T-cell (primary cell): Measurements from ENCODE around the gene SYNDIG1. TPM values are rescaled to one million over a fixed set of nuclear protein-coding genes. Genes with fewer than 3 reads are reported as not detected.

ENCODE experiments used
- ATAC-seq, 4 experiments: fragments of 200-7000 bp in 3 of 4; fragments of 150-1000 bp in 1 of 4; cut with Tn5 transposase; replicated peaks in 1 of 4; 1 replicate in 3 of 4; 2 replicates in 1 of 4; pipeline ENCODE4 v1.10.0; 2021; ENCODE audit warnings: moderate library complexity in 3 of 4, mild to moderate bottlenecking in 2 of 4, moderate number of reproducible peaks in 1 of 4
- CTCF ChIA-PET, 2 donors: fragments of 300-600 bp; sonication (Branson Sonifier 250); formaldehyde crosslinking; loops; one replicate each; lab custom pipeline; 2022; ENCODE audit warnings: antibody characterized with exemption in 2 of 2; lab: Charles Lee
- POLR2A ChIA-PET, 2 donors: fragments of 300-600 bp; sonication (Branson Sonifier 250); formaldehyde crosslinking; loops; one replicate each; lab custom pipeline; 2022; ENCODE audit warnings: antibody characterized with exemption in 2 of 2; lab: Charles Lee
- DNase-seq, 35 experiments: peaks; one replicate each; pipeline versions ENCODE4 v3.0.0 to v3.0.0-alpha.2; 2013 to 2023
- H3K27ac ChIP-seq: one replicate; pipeline ENCODE4 v1.5.1; 2013; ENCODE audit warnings: low read length
- H3K27me3 ChIP-seq, 2 experiments: replicated peaks in 1 of 2; 1 replicate in 1 of 2; 2 replicates in 1 of 2; pipeline versions ENCODE4 v1.6.1 to v1.7.0; 2013; ENCODE audit warnings: low read length in 1 of 2, mixed read lengths in 1 of 2; ENCODE audit not compliant: control insufficient read depth in 2 of 2, insufficient read depth in 2 of 2; ENCODE audit errors: extremely low read depth in 1 of 2
- H3K36me3 ChIP-seq, 2 donors: 1 replicate in 1 of 2; 2 replicates in 1 of 2; pipeline versions ENCODE4 v1.6.1 to v1.7.0; 2013; ENCODE audit warnings: low read length in 1 of 2; ENCODE audit not compliant: control insufficient read depth in 2 of 2, insufficient read depth in 1 of 2; ENCODE audit errors: extremely low read depth in 1 of 2
- H3K4me1 ChIP-seq, 2 experiments: 1 replicate in 1 of 2; 2 replicates in 1 of 2; pipeline versions ENCODE4 v1.6.1 to v1.7.0; 2013; ENCODE audit warnings: low read length in 2 of 2, mixed read lengths in 1 of 2; ENCODE audit not compliant: insufficient read depth in 2 of 2, control insufficient read depth in 1 of 2; ENCODE audit errors: extremely low read depth in 1 of 2
- H3K4me3 ChIP-seq, 2 donors: 1 replicate in 1 of 2; 2 replicates in 1 of 2; pipeline versions ENCODE4 v1.5.1 to v1.7.0; 2013; ENCODE audit warnings: mild to moderate bottlenecking in 2 of 2, low read length in 1 of 2, moderate library complexity in 1 of 2; ENCODE audit not compliant: control insufficient read depth in 1 of 2; ENCODE audit errors: extremely low read depth in 1 of 2
- H3K9me3 ChIP-seq: 2 replicates; pipeline ENCODE4 v1.7.0; 2013
- H3K27ac Mint-ChIP-seq, 2 donors: one replicate each; pipeline ENCODE4 v1.8.0; 2020 to 2021; ENCODE audit warnings: mild to moderate bottlenecking in 2 of 2, mixed read lengths in 2 of 2
- H3K27me3 Mint-ChIP-seq, 2 donors: one replicate each; pipeline ENCODE4 v1.8.0; 2021 to 2022; ENCODE audit warnings: mixed read lengths in 2 of 2
- H3K36me3 Mint-ChIP-seq: one replicate; pipeline ENCODE4 v1.8.0; 2021; ENCODE audit warnings: mixed read lengths
- H3K4me1 Mint-ChIP-seq, 3 donors: one replicate each; pipeline ENCODE4 v1.8.0; 2020 to 2022; ENCODE audit warnings: mixed read lengths in 3 of 3, mild to moderate bottlenecking in 1 of 3
- H3K4me3 Mint-ChIP-seq, 3 donors: one replicate each; pipeline ENCODE4 v1.8.0; 2020 to 2022; ENCODE audit warnings: mild to moderate bottlenecking in 3 of 3, mixed read lengths in 3 of 3, moderate library complexity in 3 of 3
- H3K9me3 Mint-ChIP-seq, 3 donors: one replicate each; pipeline ENCODE4 v1.8.0; 2020 to 2022; ENCODE audit warnings: mixed read lengths in 3 of 3
- WGBS: methylation state at CpG from one replicate; pipeline ENCODE4 v1.1.5; 2013; ENCODE audit warnings: missing lambda C conversion rate; ENCODE audit not compliant: insufficient coverage; 5-methylcytosine and 5-hydroxymethylcytosine counted together
- total RNA-seq, 35 experiments: library from RNA in 6 of 35; stranded (reverse) in 6 of 35; fragments of 120-200 nt in 1 of 35; gene quantifications; one replicate each; pipeline versions ENCODE4 v1.2.1 to v1.2.4 and lab custom pipeline; 2013 to 2026

The SYNDIG1 gene
- total RNA-seq, 5 donors from 2014 or later (not counting 1 experiment from before 2014, with no cell fraction given) = not detected

GRCh38 chr20:24444526-24445190 lies 24.8 kb upstream of the SYNDIG1 start:
- ChIA-PET POLR2A (no interaction called here), CTCF (interaction anchor here in 1 of 2 donors (0.6 kb wide), 1 partner anchor 47 kb away, joined by 3 read pairs; no protein-coding TSS in a partner anchor)
- Histone ChIP-seq H3K4me3 (no peak overlapping the region), H3K36me3 (no peaks in the 10 kb centered on the region), H3K27ac (no peak overlapping the region), H3K4me1 (peaks cover 0 to 4% of the 10 kb centered on the region in 2 experiments), H3K27me3 (peaks cover 0 to 11% of the 10 kb centered on the region in 2 experiments), H3K9me3 (no peaks in the 10 kb centered on the region)
- Mint-ChIP-seq H3K27ac (no peak overlapping the region), H3K9me3 (no peaks in the 10 kb centered on the region), H3K36me3 (no peaks in the 10 kb centered on the region), H3K27me3 (peaks cover 0 to 2% of the 10 kb centered on the region in 2 donors), H3K4me1 (peaks cover 0 to 6% (median 0%) of the 10 kb centered on the region in 3 donors), H3K4me3 (no peak overlapping the region)
- ATAC-seq (no peak), DNase-seq (no peak)
- WGBS = 82% methylated on average over 4 of the region's 7 CpGs

DNA sequence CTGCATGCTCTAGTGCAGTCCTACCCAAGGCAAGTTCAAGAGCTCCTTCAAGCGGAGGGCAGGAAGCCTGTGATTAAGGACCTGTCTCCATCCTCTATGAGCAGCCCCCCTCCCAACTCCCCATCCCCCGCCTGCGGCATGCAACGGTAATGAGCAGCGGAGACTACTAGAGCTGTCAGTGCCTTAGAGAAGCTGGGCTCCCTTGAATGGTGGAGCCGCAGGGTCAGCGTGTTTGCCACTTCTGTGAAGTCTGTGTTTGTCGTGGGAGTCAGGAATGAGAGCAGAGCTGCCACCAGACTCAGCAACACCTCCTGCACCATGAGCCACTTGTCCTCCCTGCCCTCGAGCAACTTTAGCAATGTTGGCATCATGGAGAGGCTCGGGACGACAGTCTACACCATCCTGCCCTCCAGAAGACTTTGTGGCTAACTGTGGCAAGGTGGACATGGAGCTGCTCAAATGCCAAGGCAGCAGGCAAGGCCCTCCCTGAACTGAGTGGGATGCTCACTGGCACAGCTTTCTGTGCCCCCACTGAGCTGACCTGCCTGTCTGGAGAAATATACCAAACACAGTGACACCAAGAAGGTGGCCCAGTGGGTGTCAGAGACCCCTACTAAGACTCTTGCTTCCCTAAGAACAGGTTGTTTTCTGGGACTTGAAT lies 23.8 kb upstream of the SYNDIG1 start:
- no peaks in the 10 kb centered on the region for H3K9me3 Mint-ChIP-seq
- H3K27ac ChIP-seq = no peak overlapping the region
- no peak overlapping the region for H3K4me3 ChIP-seq
- H3K4me1 Mint-ChIP-seq = peaks cover 0 to 6% (median 0%) of the 10 kb centered on the region in 3 donors
- no peak for DNase-seq
- CTCF ChIA-PET = no interaction called here
- H3K36me3 Mint-ChIP-seq = no peaks in the 10 kb centered on the region
- no peak for ATAC-seq
- H3K27ac Mint-ChIP-seq = no peak overlapping the region
- no peaks in the 10 kb centered on the region for H3K9me3 ChIP-seq
- no peak overlapping the region for H3K4me3 Mint-ChIP-seq
- WGBS = 64% methylated on average over 9 of the region's 11 CpGs
- POLR2A ChIA-PET = no interaction called here
- H3K36me3 ChIP-seq = no peaks in the 10 kb centered on the region
- peaks cover 0 to 2% of the 10 kb centered on the region in 2 donors for H3K27me3 Mint-ChIP-seq
- peaks cover 0 to 4% of the 10 kb centered on the region in 2 experiments for H3K4me1 ChIP-seq
- peaks cover 0 to 11% of the 10 kb centered on the region in 2 experiments for H3K27me3 ChIP-seq

DNA sequence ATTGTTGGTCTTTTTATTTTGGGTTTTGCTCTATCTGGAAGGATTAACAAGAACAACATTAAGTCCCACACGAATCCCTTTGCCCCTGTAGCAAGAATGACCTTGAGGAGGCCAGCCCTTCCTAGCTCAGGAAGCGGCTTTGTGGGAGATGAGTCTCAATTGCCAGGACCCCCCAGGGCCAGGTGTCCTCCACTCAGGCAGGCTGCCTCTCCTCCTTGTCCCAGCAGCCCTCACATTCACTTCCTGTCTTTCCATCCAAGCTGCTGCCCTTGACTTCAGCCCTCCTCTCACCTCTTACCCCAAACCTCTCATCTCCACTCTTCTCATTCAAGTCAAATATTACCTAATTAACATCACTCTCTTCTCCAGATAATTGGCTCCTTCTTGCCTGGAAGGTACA lies 22.6 kb upstream of the SYNDIG1 start:
- no peak overlapping the region for H3K4me3 Mint-ChIP-seq

DNA sequence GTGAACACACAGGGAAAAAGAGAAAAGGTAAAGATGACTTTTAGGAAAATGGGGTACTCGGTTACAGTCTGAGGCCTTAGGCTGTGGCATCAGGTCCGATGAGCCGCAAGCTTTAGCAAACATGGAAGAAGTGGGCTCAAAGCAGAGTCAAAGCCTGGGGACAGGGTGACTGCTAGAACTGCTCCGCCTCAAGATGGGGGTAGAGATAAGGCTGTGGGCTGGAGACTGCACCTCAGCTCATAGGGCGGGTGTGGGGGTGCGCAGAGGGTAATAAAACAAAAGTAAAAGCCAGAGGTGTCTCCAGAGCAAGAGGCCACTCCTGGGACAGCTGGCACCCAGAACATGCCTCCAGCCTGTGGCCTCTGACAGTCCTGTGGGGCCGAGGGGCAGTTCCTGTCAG lies 21.3 kb upstream of the SYNDIG1 start:
- Mint-ChIP-seq H3K4me1 (peaks cover 0 to 14% (median 0%) of the 10 kb centered on the region in 3 donors), H3K4me3 (no peak overlapping the region), H3K9me3 (no peaks in the 10 kb centered on the region), H3K27ac (no peak overlapping the region), H3K27me3 (peaks cover 0 to 4% of the 10 kb centered on the region in 2 donors), H3K36me3 (no peaks in the 10 kb centered on the region)
- ATAC-seq (no peak), DNase-seq (no peak)
- peaks cover 0 to 4% of the 10 kb centered on the region in 2 experiments for H3K4me1 ChIP-seq
- POLR2A ChIA-PET = no interaction called here
- WGBS = 43% methylated on average over 7 of the region's 7 CpGs
- H3K27ac ChIP-seq = no peak overlapping the region
- no peaks in the 10 kb centered on the region for H3K9me3 ChIP-seq
- CTCF ChIA-PET = no interaction called here
- no peak overlapping the region for H3K4me3 ChIP-seq
- no peaks in the 10 kb centered on the region for H3K36me3 ChIP-seq
- peaks cover 0 to 25% of the 10 kb centered on the region in 2 experiments for H3K27me3 ChIP-seq

More for the DNA sequence above, 22.6 kb upstream of the SYNDIG1 start:
- no peaks in the 10 kb centered on the region for H3K9me3 ChIP-seq
- CTCF ChIA-PET = no interaction called here
- peaks cover 0 to 2% of the 10 kb centered on the region in 2 donors for H3K27me3 Mint-ChIP-seq
- no peak overlapping the region for H3K4me3 ChIP-seq
- DNase-seq (no peak), ATAC-seq (no peak)
- H3K36me3 ChIP-seq = no peaks in the 10 kb centered on the region
- H3K27ac Mint-ChIP-seq = no peak overlapping the region
- H3K9me3 Mint-ChIP-seq = no peaks in the 10 kb centered on the region
- no peaks in the 10 kb centered on the region for H3K36me3 Mint-ChIP-seq
- H3K4me1 Mint-ChIP-seq = peaks cover 0 to 6% (median 0%) of the 10 kb centered on the region in 3 donors
- 60% methylated on average over 1 of the region's 2 CpGs for WGBS
- POLR2A ChIA-PET = no interaction called here
- H3K27ac ChIP-seq = no peak overlapping the region
- H3K4me1 ChIP-seq = peaks cover 0 to 4% of the 10 kb centered on the region in 2 experiments
- peaks cover 0 to 15% of the 10 kb centered on the region in 2 experiments for H3K27me3 ChIP-seq

DNA sequence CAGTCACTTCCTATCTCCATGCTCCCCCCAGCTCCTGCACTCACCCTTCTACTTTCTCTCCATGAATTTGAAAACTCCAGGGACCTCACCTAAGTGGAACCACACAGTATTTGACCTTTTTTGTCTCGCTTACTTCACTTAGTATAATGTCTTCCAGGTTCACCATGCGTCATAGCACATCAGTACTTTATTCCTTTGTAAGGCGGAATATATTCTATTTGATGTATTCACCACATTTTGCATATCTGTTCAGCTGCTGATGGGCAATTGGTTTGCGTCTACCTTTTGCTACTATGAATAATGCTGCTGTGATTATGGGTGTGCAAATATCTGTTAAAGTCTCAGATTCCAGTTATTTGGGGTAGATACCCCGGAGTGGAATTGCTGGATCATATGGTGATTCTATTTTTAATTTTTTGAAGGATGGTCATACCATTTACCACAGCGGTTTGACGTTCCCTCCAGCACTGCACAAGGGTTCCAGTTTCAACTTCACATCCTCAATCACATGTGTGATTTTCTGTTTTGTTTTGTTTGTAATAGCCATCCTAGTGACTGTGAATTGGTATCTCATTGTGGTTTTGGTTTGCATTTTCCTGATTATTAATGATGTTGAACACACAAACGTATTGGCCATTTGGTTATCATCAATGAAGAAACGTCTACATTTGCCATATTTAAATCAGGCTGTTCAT lies 20.3 kb upstream of the SYNDIG1 start:
- Histone ChIP-seq H3K4me3 (no peak overlapping the region), H3K36me3 (no peaks in the 10 kb centered on the region), H3K27ac (no peak overlapping the region), H3K4me1 (peaks cover 0 to 8% of the 10 kb centered on the region in 2 experiments), H3K27me3 (peaks cover 0 to 22% of the 10 kb centered on the region in 2 experiments), H3K9me3 (no peaks in the 10 kb centered on the region)
- Mint-ChIP-seq H3K9me3 (no peaks in the 10 kb centered on the region), H3K27me3 (peaks cover 0 to 2% of the 10 kb centered on the region in 2 donors), H3K36me3 (no peaks in the 10 kb centered on the region), H3K4me3 (no peak overlapping the region), H3K4me1 (peaks cover 2 to 21% (median 4%) of the 10 kb centered on the region in 3 donors), H3K27ac (no peak overlapping the region)
- ChIA-PET POLR2A (no interaction called here), CTCF (no interaction called here)
- ATAC-seq (no peak), DNase-seq (no peak)
- 100% methylated on average over 1 of the region's 9 CpGs for WGBS

DNA sequence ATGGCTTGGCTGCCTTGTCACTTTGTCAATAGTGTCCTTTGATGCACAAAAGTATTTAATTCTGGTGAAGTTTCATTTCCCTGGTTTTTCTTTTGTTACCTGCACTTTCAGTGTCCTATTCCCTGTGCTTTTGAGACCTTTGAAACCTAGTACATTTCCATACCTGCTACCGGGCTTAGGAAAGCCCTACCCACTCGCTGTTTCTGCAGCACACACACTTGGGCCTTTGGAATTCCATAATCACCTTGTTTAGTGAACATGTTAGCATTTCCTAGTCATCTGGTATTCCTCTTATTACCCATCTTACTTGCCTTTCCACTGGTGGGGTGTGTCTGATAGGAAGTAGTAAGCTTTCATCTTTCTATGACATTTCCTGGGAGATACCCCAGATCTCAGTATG lies 19.3 kb upstream of the SYNDIG1 start:
- H3K4me1 Mint-ChIP-seq = peaks cover 2 to 21% (median 4%) of the 10 kb centered on the region in 3 donors
- peaks cover 0 to 10% of the 10 kb centered on the region in 2 experiments for H3K4me1 ChIP-seq
- H3K27me3 ChIP-seq = peaks cover 0 to 22% of the 10 kb centered on the region in 2 experiments
- DNase-seq (no peak), ATAC-seq (no peak)
- no peaks in the 10 kb centered on the region for H3K36me3 Mint-ChIP-seq
- H3K36me3 ChIP-seq = no peaks in the 10 kb centered on the region
- H3K27ac Mint-ChIP-seq = no peak overlapping the region
- CTCF ChIA-PET = no interaction called here
- no peaks in the 10 kb centered on the region for H3K9me3 Mint-ChIP-seq
- peaks cover 2% of the 10 kb centered on the region in 2 donors for H3K27me3 Mint-ChIP-seq
- no peaks in the 10 kb centered on the region for H3K9me3 ChIP-seq
- no CpG with 5 or more reads among the region's 2 CpGs for WGBS
- no peak overlapping the region for H3K27ac ChIP-seq
- no peak overlapping the region for H3K4me3 ChIP-seq
- no peak overlapping the region for H3K4me3 Mint-ChIP-seq
- POLR2A ChIA-PET = interaction anchor here in 1 of 2 donors (0.6 kb wide), 1 partner anchor 800 kb away, joined by 4 read pairs; no protein-coding TSS in a partner anchor
